Neural progenitor cell (in vitro differentiated cells): ENCODE measurements around the gene MYOCOS. TPM values are rescaled to one million over a fixed set of nuclear protein-coding genes. Genes with fewer than 3 reads are reported as not detected.
A peak's percentile ranks its signal among the peaks of the same experiment; 100 is the strongest.

Source experiments
- DNase-seq: peaks from one replicate; pipeline ENCODE4 v3.0.0-alpha.2; 2016; ENCODE audit warnings: low spot score
- H2AFZ ChIP-seq: fragments of 200-600 bp; sonication (generic); replicated peaks from 2 replicates; pipeline ENCODE4 v1.6.1; 2016; ENCODE audit warnings: antibody characterized with exemption
- H3F3A ChIP-seq: fragments of 200-600 bp; sonication (generic); 2 replicates; pipeline ENCODE4 v1.6.1; 2016; ENCODE audit warnings: antibody characterized with exemption, low read depth
- H3K27ac ChIP-seq: fragments of 200-600 bp; sonication (generic); 2 replicates; pipeline ENCODE4 v1.5.1; 2016; ENCODE audit warnings: mild to moderate bottlenecking
- H3K27me3 ChIP-seq: fragments of 200-600 bp; sonication (generic); 2 replicates; pipeline ENCODE4 v1.6.1; 2016; ENCODE audit warnings: mild to moderate bottlenecking, moderate library complexity
- H3K36me3 ChIP-seq: fragments of 200-600 bp; sonication (generic); 2 replicates; pipeline ENCODE4 v1.5.1; 2016
- H3K4me1 ChIP-seq: fragments of 200-600 bp; sonication (generic); 2 replicates; pipeline ENCODE4 v1.6.1; 2016; ENCODE audit warnings: mixed run types
- H3K4me2 ChIP-seq: fragments of 200-600 bp; sonication (generic); 2 replicates; pipeline ENCODE4 v1.6.1; 2016
- H3K4me3 ChIP-seq: fragments of 200-600 bp; sonication (generic); 2 replicates; pipeline ENCODE4 v1.5.1; 2016
- H3K79me2 ChIP-seq: fragments of 200-600 bp; sonication (generic); 2 replicates; pipeline ENCODE4 v1.6.1; 2016; ENCODE audit warnings: low read depth
- H3K9ac ChIP-seq: fragments of 200-600 bp; sonication (generic); 2 replicates; pipeline ENCODE4 v1.6.1; 2016
- H3K9me3 ChIP-seq: fragments of 200-600 bp; sonication (generic); 2 replicates; pipeline ENCODE4 v1.5.1; 2016; ENCODE audit warnings: low read depth
- H4K20me1 ChIP-seq: fragments of 200-600 bp; sonication (generic); 2 replicates; pipeline ENCODE4 v1.6.1; 2016; ENCODE audit warnings: low read depth
- H3K27ac Mint-ChIP-seq: 3 replicates; pipeline ENCODE4 v1.8.0; 2021; ENCODE audit warnings: mixed read lengths
- H3K27me3 Mint-ChIP-seq: 2 replicates; pipeline ENCODE4 v1.8.0; 2022; ENCODE audit warnings: low read depth, mild to moderate bottlenecking, inconsistent platforms, moderate library complexity, mixed read lengths; ENCODE audit not compliant: insufficient read depth
- H3K36me3 Mint-ChIP-seq: 3 replicates; pipeline ENCODE4 v1.8.0; 2021; ENCODE audit warnings: mixed read lengths
- H3K4me1 Mint-ChIP-seq: 3 replicates; pipeline ENCODE4 v1.8.0; 2021; ENCODE audit warnings: mixed read lengths
- H3K4me3 Mint-ChIP-seq: 3 replicates; pipeline ENCODE4 v1.8.0; 2021; ENCODE audit warnings: mild to moderate bottlenecking, moderate library complexity, mixed read lengths
- H3K9me3 Mint-ChIP-seq: 3 replicates; pipeline ENCODE4 v1.8.0; 2020; ENCODE audit warnings: mixed read lengths
- EZH2 ChIP-seq: fragments of 200-600 bp; sonication (generic); IDR thresholded peaks from 2 replicates; pipeline ENCODE4 v1.6.1; 2017; ENCODE audit warnings: antibody characterized with exemption, mild to moderate bottlenecking, moderate library complexity
- EZH2phosphoT487 ChIP-seq: fragments of 200-600 bp; sonication (generic); IDR thresholded peaks from 2 replicates; pipeline ENCODE4 v1.6.1; 2017; ENCODE audit warnings: antibody characterized with exemption
- total RNA-seq: library from RNA; depleted of rRNA; stranded (reverse); fragments of >200 nt; gene quantifications from 2 replicates; pipeline ENCODE4 v1.2.3, GENCODE V29; 2015; ENCODE audit warnings: low replicate concordance
- TF ChIP-seq, protein P1 (sequence below): fragments of 200-600 bp; sonication (generic); IDR thresholded peaks from 2 replicates; pipeline ENCODE4 v1.5.1; 2017; ENCODE audit warnings: antibody characterized with exemption, mild to moderate bottlenecking

Gene MYOCOS
- total RNA-seq, 1 donor from 2014 or later: not detected

- Histone ChIP-seq H3K4me1 (no peaks in the 10 kb centered on the region), H4K20me1 (no peaks in the 10 kb centered on the region), H3K4me3 (no peak overlapping the region), H3K4me2 (no peak overlapping the region), H2AFZ (peak overlapping the region; percentile 87), H3K9me3 (no peaks in the 10 kb centered on the region), H3F3A (no peaks in the 10 kb centered on the region), H3K79me2 (no peaks in the 10 kb centered on the region), H3K27me3 (no peaks in the 10 kb centered on the region), H3K36me3 (no peaks in the 10 kb centered on the region), H3K9ac (no peak overlapping the region), H3K27ac (peak overlapping the region; percentile 20)
- Mint-ChIP-seq H3K4me1 (peaks cover 12% of the 10 kb centered on the region), H3K4me3 (no peak overlapping the region), H3K9me3 (no peaks in the 10 kb centered on the region), H3K27me3 (no peaks in the 10 kb centered on the region), H3K27ac (peak overlapping the region; percentile 46), H3K36me3 (no peaks in the 10 kb centered on the region)
- TF ChIP-seq, protein P1, sequence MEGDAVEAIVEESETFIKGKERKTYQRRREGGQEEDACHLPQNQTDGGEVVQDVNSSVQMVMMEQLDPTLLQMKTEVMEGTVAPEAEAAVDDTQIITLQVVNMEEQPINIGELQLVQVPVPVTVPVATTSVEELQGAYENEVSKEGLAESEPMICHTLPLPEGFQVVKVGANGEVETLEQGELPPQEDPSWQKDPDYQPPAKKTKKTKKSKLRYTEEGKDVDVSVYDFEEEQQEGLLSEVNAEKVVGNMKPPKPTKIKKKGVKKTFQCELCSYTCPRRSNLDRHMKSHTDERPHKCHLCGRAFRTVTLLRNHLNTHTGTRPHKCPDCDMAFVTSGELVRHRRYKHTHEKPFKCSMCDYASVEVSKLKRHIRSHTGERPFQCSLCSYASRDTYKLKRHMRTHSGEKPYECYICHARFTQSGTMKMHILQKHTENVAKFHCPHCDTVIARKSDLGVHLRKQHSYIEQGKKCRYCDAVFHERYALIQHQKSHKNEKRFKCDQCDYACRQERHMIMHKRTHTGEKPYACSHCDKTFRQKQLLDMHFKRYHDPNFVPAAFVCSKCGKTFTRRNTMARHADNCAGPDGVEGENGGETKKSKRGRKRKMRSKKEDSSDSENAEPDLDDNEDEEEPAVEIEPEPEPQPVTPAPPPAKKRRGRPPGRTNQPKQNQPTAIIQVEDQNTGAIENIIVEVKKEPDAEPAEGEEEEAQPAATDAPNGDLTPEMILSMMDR: no peak
- TF ChIP-seq EZH2phosphoT487: no peak
- TF ChIP-seq EZH2: no peak
- DNase-seq: no peak
Measured at GRCh38 chr1:171606402-171606941, 15.6 kb upstream of the MYOCOS start.

GRCh38 chr1:171610385-171610784 is 11.7 kb upstream of the MYOCOS start:
- no peaks in the 10 kb centered on the region for H3K79me2 ChIP-seq

GRCh38 chr1:171611306-171611705 is 10.7 kb upstream of the MYOCOS start:
- Histone ChIP-seq H3K36me3 (no peaks in the 10 kb centered on the region), H3K4me2 (no peak overlapping the region), H3K9ac (no peak overlapping the region), H3K27me3 (no peaks in the 10 kb centered on the region), H3K27ac (no peak overlapping the region), H4K20me1 (no peaks in the 10 kb centered on the region), H2AFZ (no peak overlapping the region), H3K79me2 (no peaks in the 10 kb centered on the region), H3K4me1 (no peaks in the 10 kb centered on the region), H3F3A (no peaks in the 10 kb centered on the region), H3K4me3 (no peak overlapping the region), H3K9me3 (no peaks in the 10 kb centered on the region)
- Mint-ChIP-seq H3K36me3 (no peaks in the 10 kb centered on the region), H3K27ac (no peak overlapping the region), H3K9me3 (no peaks in the 10 kb centered on the region), H3K27me3 (peaks cover 4% of the 10 kb centered on the region), H3K4me1 (peaks cover 3% of the 10 kb centered on the region), H3K4me3 (no peak overlapping the region)
- DNase-seq: no peak
- no peak for TF ChIP-seq EZH2
- TF ChIP-seq EZH2phosphoT487: no peak
- TF ChIP-seq, protein P1: no peak

More at GRCh38 chr1:171610385-171610784, 11.7 kb upstream of the MYOCOS start:
- TF ChIP-seq EZH2 (no peak), EZH2phosphoT487 (no peak)
- TF ChIP-seq, protein P1: no peak
- Histone ChIP-seq H3K9ac (no peak overlapping the region), H3K27me3 (no peaks in the 10 kb centered on the region), H3K9me3 (no peaks in the 10 kb centered on the region), H3K4me3 (no peak overlapping the region), H3K4me2 (no peak overlapping the region), H3K36me3 (no peaks in the 10 kb centered on the region), H2AFZ (no peak overlapping the region), H4K20me1 (no peaks in the 10 kb centered on the region), H3F3A (no peaks in the 10 kb centered on the region), H3K4me1 (no peaks in the 10 kb centered on the region), H3K27ac (no peak overlapping the region)
- peaks cover 7% of the 10 kb centered on the region for H3K4me1 Mint-ChIP-seq
- no peaks in the 10 kb centered on the region for H3K9me3 Mint-ChIP-seq
- H3K4me3 Mint-ChIP-seq: no peak overlapping the region
- H3K27me3 Mint-ChIP-seq: peaks cover 4% of the 10 kb centered on the region
- H3K36me3 Mint-ChIP-seq: no peaks in the 10 kb centered on the region
- no peak overlapping the region for H3K27ac Mint-ChIP-seq
- DNase-seq: no peak
